GM23338 (cell line): ENCODE results near the gene C16orf95. TPM values are rescaled to one million over a fixed set of nuclear protein-coding genes. Genes with fewer than 3 reads are reported as not detected.

Experiments used
- ATAC-seq: fragments of 200-7000 bp; cut with Tn5 transposase; 3 replicates; pipeline ENCODE4 v1.9.1; 2020
- DNase-seq: peaks from one replicate; pipeline ENCODE4 v3.0.0-alpha.2; 2015; ENCODE audit warnings: low spot score
- H2AFZ ChIP-seq: fragments of 200-600 bp; sonication (generic); 2 replicates; pipeline ENCODE4 v1.8.0; 2016; ENCODE audit warnings: antibody characterized with exemption, mild to moderate bottlenecking, moderate library complexity
- H3F3A ChIP-seq: fragments of 200-600 bp; sonication (generic); replicated peaks from 2 replicates; pipeline ENCODE4 v1.8.0; 2017; ENCODE audit warnings: antibody characterized with exemption, mixed run types, low read depth
- H3K27ac ChIP-seq: fragments of 200-600 bp; sonication (generic); 2 replicates; pipeline ENCODE4 v1.6.1; 2016; ENCODE audit warnings: low read depth
- H3K27me3 ChIP-seq: fragments of 200-600 bp; sonication (generic); 2 replicates; pipeline ENCODE4 v1.8.0; 2016; ENCODE audit warnings: mild to moderate bottlenecking, mixed run types, moderate library complexity; ENCODE audit not compliant: insufficient read depth
- H3K36me3 ChIP-seq: fragments of 200-600 bp; sonication (generic); 2 replicates; pipeline ENCODE4 v1.8.0; 2016; ENCODE audit warnings: mild to moderate bottlenecking; ENCODE audit not compliant: insufficient read depth
- H3K4me1 ChIP-seq: fragments of 200-600 bp; sonication (generic); 2 replicates; pipeline ENCODE4 v1.8.0; 2016; ENCODE audit warnings: mild to moderate bottlenecking, moderate library complexity; ENCODE audit not compliant: insufficient read depth
- H3K4me2 ChIP-seq: fragments of 200-600 bp; sonication (generic); 2 replicates; pipeline ENCODE4 v1.7.1; 2017; ENCODE audit warnings: mixed run types
- H3K4me3 ChIP-seq: fragments of 200-600 bp; sonication (generic); 2 replicates; pipeline ENCODE4 v1.6.1; 2016; ENCODE audit warnings: mixed run types
- H3K79me2 ChIP-seq: fragments of 200-600 bp; sonication (generic); replicated peaks from 2 replicates; pipeline ENCODE4 v1.8.0; 2017; ENCODE audit warnings: mild to moderate bottlenecking; ENCODE audit not compliant: insufficient read depth
- H3K9me2 ChIP-seq: fragments of 200-600 bp; sonication (generic); 2 replicates; pipeline ENCODE4 v1.8.0; 2017; ENCODE audit not compliant: insufficient read depth
- H4K20me1 ChIP-seq: fragments of 200-600 bp; sonication (generic); replicated peaks from 2 replicates; pipeline ENCODE4 v1.8.0; 2017; ENCODE audit warnings: mild to moderate bottlenecking; ENCODE audit not compliant: insufficient read depth
- H3K27ac Mint-ChIP-seq: 2 replicates; pipeline ENCODE4 v1.8.0; 2020; ENCODE audit warnings: inconsistent platforms, mild to moderate bottlenecking, moderate library complexity, mixed read lengths
- H3K27me3 Mint-ChIP-seq: 3 replicates; pipeline ENCODE4 v1.8.0; 2022; ENCODE audit warnings: low read depth, mild to moderate bottlenecking, moderate library complexity, mixed read lengths, inconsistent platforms; ENCODE audit not compliant: insufficient read depth, poor library complexity
- H3K36me3 Mint-ChIP-seq: 3 replicates; pipeline ENCODE4 v1.8.0; 2021; ENCODE audit warnings: low read depth, mild to moderate bottlenecking, inconsistent platforms, moderate library complexity, mixed read lengths
- H3K4me1 Mint-ChIP-seq: 3 replicates; pipeline ENCODE4 v1.8.0; 2020; ENCODE audit warnings: mild to moderate bottlenecking, inconsistent platforms, mixed read lengths
- H3K4me3 Mint-ChIP-seq: 3 replicates; pipeline ENCODE4 v1.8.0; 2021; ENCODE audit warnings: moderate library complexity, mild to moderate bottlenecking, inconsistent platforms, mixed read lengths
- H3K9me3 Mint-ChIP-seq: 3 replicates; pipeline ENCODE4 v1.8.0; 2020; ENCODE audit warnings: moderate library complexity, mild to moderate bottlenecking, inconsistent platforms, mixed read lengths
- CREB1 ChIP-seq: fragments of 250-450 bp; sonication (Bioruptor Pico); IDR thresholded peaks from 2 replicates; pipeline ENCODE4 v1.5.0; 2020; ENCODE audit warnings: low read depth, mild to moderate bottlenecking, moderate library complexity
- ETS1 ChIP-seq: IDR thresholded peaks from 2 replicates; pipeline ENCODE4 v1.6.1; 2016; ENCODE audit warnings: antibody characterized with exemption
- EZH2 ChIP-seq: fragments of 200-600 bp; sonication (generic); IDR thresholded peaks from one replicate; pipeline ENCODE4 v1.8.0; 2017; ENCODE audit warnings: antibody characterized with exemption, mild to moderate bottlenecking, low read depth; ENCODE audit not compliant: unreplicated experiment
- EZH2phosphoT487 ChIP-seq: fragments of 200-600 bp; sonication (generic); IDR thresholded peaks from one replicate; pipeline ENCODE4 v1.8.1; 2018; ENCODE audit warnings: antibody characterized with exemption; ENCODE audit not compliant: unreplicated experiment
- JUNB ChIP-seq: IDR thresholded peaks from one replicate; pipeline ENCODE4 v1.6.1; 2016; ENCODE audit warnings: antibody characterized with exemption; ENCODE audit not compliant: unreplicated experiment
- NANOG ChIP-seq: IDR thresholded peaks from 2 replicates; pipeline ENCODE4 v1.6.1; 2016; ENCODE audit warnings: antibody characterized with exemption, borderline replicate concordance
- POLR2AphosphoS5 ChIP-seq: IDR thresholded peaks from 2 replicates; pipeline ENCODE4 v1.6.1; 2016; ENCODE audit warnings: antibody characterized with exemption, low read depth
- STAT1 ChIP-seq: IDR thresholded peaks from one replicate; pipeline ENCODE4 v1.6.1; 2016; ENCODE audit warnings: antibody characterized with exemption; ENCODE audit not compliant: unreplicated experiment
- ZNF114 ChIP-seq: fragments of 250-450 bp; sonication (Bioruptor Pico); IDR thresholded peaks from 2 replicates; pipeline ENCODE4 v1.5.0; 2020; ENCODE audit warnings: mild to moderate bottlenecking, moderate library complexity
- ZNF462 ChIP-seq: fragments of 250-450 bp; sonication (Bioruptor Pico); IDR thresholded peaks from 2 replicates; pipeline ENCODE4 v1.5.0; 2020; ENCODE audit warnings: mild to moderate bottlenecking, moderate library complexity
- polyA plus RNA-seq: library from polyadenylated mRNA; unstranded; fragments of >200 nt; fragmentation: Nextera tagmentation; extraction: Ambion mirVana; gene quantifications from 2 replicates; pipeline ENCODE4 v1.2.1, GENCODE V29; 2016
- total RNA-seq: library from RNA; depleted of rRNA; stranded (reverse); fragments of >200 nt; shearing (Covaris generic); gene quantifications from 2 replicates; pipeline ENCODE4 v1.2.3, GENCODE V29; 2014
- TF ChIP-seq, protein P1 (sequence below), 2 experiments: fragments of 200-600 bp in 1 of 2; sonication (generic) in 1 of 2; conservative IDR thresholded peaks; 2 replicates each; pipeline versions ENCODE4 v1.5.1 to v1.6.1; 2016 to 2017; ENCODE audit warnings: antibody characterized with exemption in 2 of 2, low read depth in 2 of 2, mild to moderate bottlenecking in 2 of 2, moderate library complexity in 1 of 2

Gene C16orf95
- total and polyA plus RNA-seq, 2 experiments from 2014 or later = 1.2 to 3.9 TPM

DNA sequence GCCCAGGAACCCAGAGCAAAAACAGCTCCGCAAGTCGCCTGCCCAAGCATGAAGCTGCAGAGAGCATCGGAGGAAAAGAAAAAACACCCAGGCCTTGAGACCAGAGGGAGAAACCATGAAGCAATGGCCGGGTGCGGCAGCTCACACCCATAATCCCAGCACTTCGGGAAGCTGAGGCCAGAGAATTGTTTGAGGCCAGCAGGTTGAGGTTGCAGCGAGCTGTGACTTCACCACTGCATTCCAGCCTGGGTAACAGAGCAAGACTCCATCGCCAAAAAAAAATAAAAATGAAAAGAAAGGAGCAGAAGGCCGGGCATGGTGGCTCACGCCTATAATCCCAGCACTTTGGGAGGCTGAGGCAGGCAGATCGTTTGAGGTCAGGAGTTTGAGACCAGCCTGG is 40.3 kb downstream of the C16orf95 start:
- Histone ChIP-seq H2AFZ (no peak overlapping the region), H3K27me3 (no peaks in the 10 kb centered on the region), H3K4me2 (no peak overlapping the region), H3K27ac (no peak overlapping the region), H3K4me1 (no peaks in the 10 kb centered on the region), H3K4me3 (no peak overlapping the region), H3K79me2 (no peaks in the 10 kb centered on the region), H3K9me2 (no peaks in the 10 kb centered on the region), H3K36me3 (no peaks in the 10 kb centered on the region), H4K20me1 (no peaks in the 10 kb centered on the region), H3F3A (no peaks in the 10 kb centered on the region)
- ATAC-seq = no peak
- H3K9me3 Mint-ChIP-seq = no peaks in the 10 kb centered on the region
- H3K36me3 Mint-ChIP-seq = no peaks in the 10 kb centered on the region
- H3K4me3 Mint-ChIP-seq = no peak overlapping the region
- H3K27me3 Mint-ChIP-seq = peaks cover 8% of the 10 kb centered on the region
- DNase-seq = no peak
- TF ChIP-seq EZH2 (no peak), ETS1 (no peak), EZH2phosphoT487 (no peak)
- H3K27ac Mint-ChIP-seq = no peak overlapping the region
- H3K4me1 Mint-ChIP-seq = peaks cover 8% of the 10 kb centered on the region; the same call in 2 of the 3 replicates

GRCh38 chr16:87276091-87276701 is 41.0 kb downstream of the C16orf95 start:
- Histone ChIP-seq H3K79me2 (no peaks in the 10 kb centered on the region), H4K20me1 (no peaks in the 10 kb centered on the region), H3K4me1 (no peaks in the 10 kb centered on the region), H3K27ac (no peak overlapping the region), H3K4me3 (no peak overlapping the region), H3K36me3 (no peaks in the 10 kb centered on the region), H3K4me2 (no peak overlapping the region), H3F3A (no peaks in the 10 kb centered on the region), H2AFZ (no peak overlapping the region), H3K27me3 (no peaks in the 10 kb centered on the region), H3K9me2 (no peaks in the 10 kb centered on the region)
- ATAC-seq (no peak), DNase-seq (no peak)
- no peak overlapping the region for H3K4me3 Mint-ChIP-seq
- H3K27me3 Mint-ChIP-seq = peaks cover 8% of the 10 kb centered on the region
- H3K4me1 Mint-ChIP-seq = peaks cover 8% of the 10 kb centered on the region; the same call in 2 of the 3 replicates
- no peaks in the 10 kb centered on the region for H3K36me3 Mint-ChIP-seq
- H3K9me3 Mint-ChIP-seq = no peaks in the 10 kb centered on the region
- no peak overlapping the region for H3K27ac Mint-ChIP-seq
- TF ChIP-seq NANOG = no peak
- TF ChIP-seq EZH2 = no peak
- no peak for TF ChIP-seq EZH2phosphoT487
- no peak for TF ChIP-seq POLR2AphosphoS5
- TF ChIP-seq CREB1 (CRISPR knock-in tag) = no peak
- no peak for TF ChIP-seq JUNB
- TF ChIP-seq, protein P1, sequence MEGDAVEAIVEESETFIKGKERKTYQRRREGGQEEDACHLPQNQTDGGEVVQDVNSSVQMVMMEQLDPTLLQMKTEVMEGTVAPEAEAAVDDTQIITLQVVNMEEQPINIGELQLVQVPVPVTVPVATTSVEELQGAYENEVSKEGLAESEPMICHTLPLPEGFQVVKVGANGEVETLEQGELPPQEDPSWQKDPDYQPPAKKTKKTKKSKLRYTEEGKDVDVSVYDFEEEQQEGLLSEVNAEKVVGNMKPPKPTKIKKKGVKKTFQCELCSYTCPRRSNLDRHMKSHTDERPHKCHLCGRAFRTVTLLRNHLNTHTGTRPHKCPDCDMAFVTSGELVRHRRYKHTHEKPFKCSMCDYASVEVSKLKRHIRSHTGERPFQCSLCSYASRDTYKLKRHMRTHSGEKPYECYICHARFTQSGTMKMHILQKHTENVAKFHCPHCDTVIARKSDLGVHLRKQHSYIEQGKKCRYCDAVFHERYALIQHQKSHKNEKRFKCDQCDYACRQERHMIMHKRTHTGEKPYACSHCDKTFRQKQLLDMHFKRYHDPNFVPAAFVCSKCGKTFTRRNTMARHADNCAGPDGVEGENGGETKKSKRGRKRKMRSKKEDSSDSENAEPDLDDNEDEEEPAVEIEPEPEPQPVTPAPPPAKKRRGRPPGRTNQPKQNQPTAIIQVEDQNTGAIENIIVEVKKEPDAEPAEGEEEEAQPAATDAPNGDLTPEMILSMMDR (conservative IDR thresholded peaks at IDR 0.05; ENCODE audit: low read depth in 2 of 2) = no peak
- TF ChIP-seq ZNF114 (CRISPR knock-in tag) = no peak
- TF ChIP-seq ZNF462 (CRISPR knock-in tag) = no peak
- no peak for TF ChIP-seq STAT1
